GM19351 (cell line): ENCODE data around the gene HDAC4.

Experiments
- ATAC-seq: cut with Tn5 transposase; IDR thresholded peaks from one replicate; pipeline ENCODE4 v1.9.1; 2021; ENCODE audit warnings: mild to moderate bottlenecking, moderate library complexity; ENCODE audit not compliant: unreplicated experiment

Gene HDAC4

GRCh38 chr2:239227661-239228371 lies 173.0 kb downstream of the HDAC4 start:
- ATAC-seq = no peak

GRCh38 chr2:239226677-239227581 lies 173.9 kb downstream of the HDAC4 start:
- no peak for ATAC-seq

GRCh38 chr2:239225871-239226561 lies 174.8 kb downstream of the HDAC4 start:
- no peak for ATAC-seq

GRCh38 chr2:239225371-239225851 lies 175.4 kb downstream of the HDAC4 start:
- no peak for ATAC-seq

- ATAC-seq = no peak
Observed at GRCh38 chr2:239224955-239225354, 175.9 kb downstream of the HDAC4 start.

GRCh38 chr2:239224199-239224570 lies 176.6 kb downstream of the HDAC4 start:
- ATAC-seq = no peak

- ATAC-seq = no peak
Observed at GRCh38 chr2:239223310-239224198, 177.3 kb downstream of the HDAC4 start.

- ATAC-seq = no peak
Observed at GRCh38 chr2:239222706-239223309, 178.0 kb downstream of the HDAC4 start.

GRCh38 chr2:239222312-239222660 lies 178.5 kb downstream of the HDAC4 start:
- no peak for ATAC-seq

- ATAC-seq = no peak
Observed at GRCh38 chr2:239220981-239221396, 179.8 kb downstream of the HDAC4 start.

- no peak for ATAC-seq
Observed at GRCh38 chr2:239220341-239220740, 180.5 kb downstream of the HDAC4 start.

- peak; percentile 57 for ATAC-seq
Observed at GRCh38 chr2:239216614-239217273, 184.1 kb downstream of the HDAC4 start.

GRCh38 chr2:239215988-239216613 lies 184.7 kb downstream of the HDAC4 start:
- no peak for ATAC-seq

GRCh38 chr2:239215136-239215925 lies 185.5 kb downstream of the HDAC4 start:
- ATAC-seq = no peak

GRCh38 chr2:239214725-239215124 lies 186.1 kb downstream of the HDAC4 start:
- no peak for ATAC-seq

- no peak for ATAC-seq
Observed at GRCh38 chr2:239213643-239214101, 187.1 kb downstream of the HDAC4 start.

- no peak for ATAC-seq
Observed at GRCh38 chr2:239212929-239213642, 187.7 kb downstream of the HDAC4 start.
